ENCODE data around the gene PDE4D. TPM values are rescaled to one million over a fixed set of nuclear protein-coding genes. Genes with fewer than 3 reads are reported as not detected.

The PDE4D gene
- total RNA-seq, 1 donor from 2014 or later = 11.8 TPM

GRCh38 chr5:59103303-59103702, 790.2 kb downstream of the PDE4D start:
- no peaks in the 10 kb centered on the region for H3K9me3 Mint-ChIP-seq
- H3K4me1 Mint-ChIP-seq = peaks cover 11% of the 10 kb centered on the region
- H3K4me3 Mint-ChIP-seq = no peak overlapping the region
- no peaks in the 10 kb centered on the region for H3K27me3 Mint-ChIP-seq (ENCODE audit: low read depth)
- H3K36me3 Mint-ChIP-seq (ENCODE audit: low read depth) = no peaks in the 10 kb centered on the region
- no peak for DNase-seq (ENCODE audit: low read depth, low spot score)
- TF ChIP-seq, protein P1, sequence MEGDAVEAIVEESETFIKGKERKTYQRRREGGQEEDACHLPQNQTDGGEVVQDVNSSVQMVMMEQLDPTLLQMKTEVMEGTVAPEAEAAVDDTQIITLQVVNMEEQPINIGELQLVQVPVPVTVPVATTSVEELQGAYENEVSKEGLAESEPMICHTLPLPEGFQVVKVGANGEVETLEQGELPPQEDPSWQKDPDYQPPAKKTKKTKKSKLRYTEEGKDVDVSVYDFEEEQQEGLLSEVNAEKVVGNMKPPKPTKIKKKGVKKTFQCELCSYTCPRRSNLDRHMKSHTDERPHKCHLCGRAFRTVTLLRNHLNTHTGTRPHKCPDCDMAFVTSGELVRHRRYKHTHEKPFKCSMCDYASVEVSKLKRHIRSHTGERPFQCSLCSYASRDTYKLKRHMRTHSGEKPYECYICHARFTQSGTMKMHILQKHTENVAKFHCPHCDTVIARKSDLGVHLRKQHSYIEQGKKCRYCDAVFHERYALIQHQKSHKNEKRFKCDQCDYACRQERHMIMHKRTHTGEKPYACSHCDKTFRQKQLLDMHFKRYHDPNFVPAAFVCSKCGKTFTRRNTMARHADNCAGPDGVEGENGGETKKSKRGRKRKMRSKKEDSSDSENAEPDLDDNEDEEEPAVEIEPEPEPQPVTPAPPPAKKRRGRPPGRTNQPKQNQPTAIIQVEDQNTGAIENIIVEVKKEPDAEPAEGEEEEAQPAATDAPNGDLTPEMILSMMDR (conservative IDR thresholded peaks at IDR 0.05) = no peak
- H3K27ac Mint-ChIP-seq (ENCODE audit: unreplicated experiment) = no peak overlapping the region

GRCh38 chr5:59102437-59102836, 791.1 kb downstream of the PDE4D start:
- H3K27me3 Mint-ChIP-seq (ENCODE audit: low read depth) = no peaks in the 10 kb centered on the region
- H3K4me3 Mint-ChIP-seq = no peak overlapping the region
- H3K9me3 Mint-ChIP-seq = no peaks in the 10 kb centered on the region
- DNase-seq (ENCODE audit: low read depth, low spot score) = no peak
- H3K36me3 Mint-ChIP-seq (ENCODE audit: low read depth) = no peaks in the 10 kb centered on the region
- no peak overlapping the region for H3K27ac Mint-ChIP-seq (ENCODE audit: unreplicated experiment)
- H3K4me1 Mint-ChIP-seq = peaks cover 11% of the 10 kb centered on the region
- TF ChIP-seq, protein P1 (conservative IDR thresholded peaks at IDR 0.05) = no peak

- Mint-ChIP-seq H3K9me3 (no peaks in the 10 kb centered on the region), H3K27me3 (ENCODE audit: low read depth) (no peaks in the 10 kb centered on the region), H3K36me3 (ENCODE audit: low read depth) (no peaks in the 10 kb centered on the region), H3K4me1 (peaks cover 11% of the 10 kb centered on the region), H3K27ac (ENCODE audit: unreplicated experiment) (no peak overlapping the region), H3K4me3 (no peak overlapping the region)
- TF ChIP-seq, protein P1 (conservative IDR thresholded peaks at IDR 0.05) = no peak
- DNase-seq (ENCODE audit: low read depth, low spot score) = no peak
Measured at GRCh38 chr5:59100875-59101274, 792.7 kb downstream of the PDE4D start.

- Mint-ChIP-seq H3K4me3 (no peak overlapping the region), H3K27ac (ENCODE audit: unreplicated experiment) (no peak overlapping the region), H3K9me3 (no peaks in the 10 kb centered on the region), H3K27me3 (ENCODE audit: low read depth) (no peaks in the 10 kb centered on the region), H3K4me1 (peaks cover 9% of the 10 kb centered on the region), H3K36me3 (ENCODE audit: low read depth) (no peaks in the 10 kb centered on the region)
- TF ChIP-seq, protein P1 (conservative IDR thresholded peaks at IDR 0.05) = no peak
- no peak for DNase-seq (ENCODE audit: low read depth, low spot score)
Measured at GRCh38 chr5:59099995-59100345, 793.6 kb downstream of the PDE4D start.

GRCh38 chr5:59099270-59099994, 794.1 kb downstream of the PDE4D start:
- Mint-ChIP-seq H3K4me3 (no peak overlapping the region), H3K4me1 (peaks cover 3% of the 10 kb centered on the region), H3K36me3 (ENCODE audit: low read depth) (no peaks in the 10 kb centered on the region), H3K9me3 (no peaks in the 10 kb centered on the region), H3K27me3 (ENCODE audit: low read depth) (no peaks in the 10 kb centered on the region), H3K27ac (ENCODE audit: unreplicated experiment) (no peak overlapping the region)
- TF ChIP-seq, protein P1 (conservative IDR thresholded peaks at IDR 0.05) = no peak
- DNase-seq (ENCODE audit: low read depth, low spot score) = no peak
